Panc1 (cell line): Measurements from ENCODE around the gene LIN28A.

ENCODE experiments used
- CTCF ChIP-seq: fragments of 450-650 bp; IDR thresholded peaks from 2 replicates; pipeline ENCODE4 v1.5.1; 2017; ENCODE audit warnings: mild to moderate bottlenecking
- POLR2AphosphoS5 ChIP-seq: IDR thresholded peaks from 2 replicates; pipeline ENCODE4 v1.6.1; 2012; ENCODE audit warnings: mild to moderate bottlenecking, low read depth, low read length, moderate library complexity
- REST ChIP-seq, 2 experiments: IDR thresholded peaks; 2 replicates each; pipeline ENCODE4 v1.6.1; 2011 to 2012; ENCODE audit warnings: low read depth in 2 of 2, control low read depth in 1 of 2, low read length in 1 of 2, mild to moderate bottlenecking in 1 of 2, moderate library complexity in 1 of 2; ENCODE audit not compliant: insufficient read depth in 1 of 2
- SIN3A ChIP-seq: IDR thresholded peaks from 2 replicates; pipeline ENCODE4 v1.6.1; 2012; ENCODE audit warnings: low read depth, mild to moderate bottlenecking, low read length, moderate library complexity, borderline replicate concordance; ENCODE audit not compliant: insufficient read depth
- TCF7L2 ChIP-seq: IDR thresholded peaks from 2 replicates; pipeline ENCODE4 v1.6.1; 2011; ENCODE audit warnings: mild to moderate bottlenecking, low read depth, low read length, inconsistent platforms

- no peak for TF ChIP-seq CTCF
- no peak for TF ChIP-seq POLR2AphosphoS5
- TF ChIP-seq SIN3A: no peak
- TF ChIP-seq REST (IDR thresholded peaks at IDR 0.05; ENCODE audit: insufficient read depth in 1 of 2, low read depth in 2 of 2, low read length in 1 of 2): no peak
- no peak for TF ChIP-seq TCF7L2
Observed at GRCh38 chr1:26389604-26390247, 20.9 kb upstream of the LIN28A start.
